ENCODE results near the gene MAP1LC3B2.

Gene MAP1LC3B2

GRCh38 chr12:116594325-116595038 lies 35.3 kb downstream of the MAP1LC3B2 start:
- Histone ChIP-seq H3K36me3 (ENCODE audit: low read depth) (no peaks in the 10 kb centered on the region), H3K4me1 (ENCODE audit: insufficient read depth, poor library complexity, severe bottlenecking) (no peaks in the 10 kb centered on the region), H3K9me3 (ENCODE audit: severe bottlenecking) (no peaks in the 10 kb centered on the region), H3K27me3 (ENCODE audit: insufficient read depth, poor library complexity, severe bottlenecking) (no peaks in the 10 kb centered on the region), H3K4me3 (ENCODE audit: severe bottlenecking) (no peak overlapping the region), H3K27ac (ENCODE audit: poor library complexity, severe bottlenecking) (no peak overlapping the region)
- TF ChIP-seq, protein P1, sequence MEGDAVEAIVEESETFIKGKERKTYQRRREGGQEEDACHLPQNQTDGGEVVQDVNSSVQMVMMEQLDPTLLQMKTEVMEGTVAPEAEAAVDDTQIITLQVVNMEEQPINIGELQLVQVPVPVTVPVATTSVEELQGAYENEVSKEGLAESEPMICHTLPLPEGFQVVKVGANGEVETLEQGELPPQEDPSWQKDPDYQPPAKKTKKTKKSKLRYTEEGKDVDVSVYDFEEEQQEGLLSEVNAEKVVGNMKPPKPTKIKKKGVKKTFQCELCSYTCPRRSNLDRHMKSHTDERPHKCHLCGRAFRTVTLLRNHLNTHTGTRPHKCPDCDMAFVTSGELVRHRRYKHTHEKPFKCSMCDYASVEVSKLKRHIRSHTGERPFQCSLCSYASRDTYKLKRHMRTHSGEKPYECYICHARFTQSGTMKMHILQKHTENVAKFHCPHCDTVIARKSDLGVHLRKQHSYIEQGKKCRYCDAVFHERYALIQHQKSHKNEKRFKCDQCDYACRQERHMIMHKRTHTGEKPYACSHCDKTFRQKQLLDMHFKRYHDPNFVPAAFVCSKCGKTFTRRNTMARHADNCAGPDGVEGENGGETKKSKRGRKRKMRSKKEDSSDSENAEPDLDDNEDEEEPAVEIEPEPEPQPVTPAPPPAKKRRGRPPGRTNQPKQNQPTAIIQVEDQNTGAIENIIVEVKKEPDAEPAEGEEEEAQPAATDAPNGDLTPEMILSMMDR (IDR thresholded peaks at IDR 0.05; ENCODE audit: poor library complexity, severe bottlenecking) = no peak
- DNase-seq (ENCODE audit: low spot score) (no peak), ATAC-seq (ENCODE audit: low read depth) (no peak)

DNA sequence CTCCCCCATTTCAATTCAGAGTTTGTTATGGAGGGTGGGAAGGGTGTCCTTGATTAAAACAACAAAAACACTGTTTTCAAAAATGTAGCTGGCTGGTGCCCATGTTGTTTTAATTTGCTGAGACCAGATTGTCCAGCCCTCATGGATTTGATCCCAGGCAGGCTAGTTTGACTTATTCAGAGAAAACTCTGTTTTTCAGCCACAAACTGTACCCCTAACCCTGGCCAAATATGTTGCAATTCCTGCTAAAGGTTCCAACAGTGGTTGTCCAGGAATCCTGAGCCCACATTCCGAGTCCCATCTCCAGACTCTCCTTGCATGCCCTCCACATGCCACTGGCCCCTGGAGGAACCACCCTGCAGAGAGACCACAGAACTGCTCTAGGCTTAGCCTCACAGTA lies 36.0 kb downstream of the MAP1LC3B2 start:
- TF ChIP-seq, protein P1 (IDR thresholded peaks at IDR 0.05; ENCODE audit: poor library complexity, severe bottlenecking) = no peak
- Histone ChIP-seq H3K4me1 (ENCODE audit: insufficient read depth, poor library complexity, severe bottlenecking) (no peaks in the 10 kb centered on the region), H3K4me3 (ENCODE audit: severe bottlenecking) (no peak overlapping the region), H3K36me3 (ENCODE audit: low read depth) (no peaks in the 10 kb centered on the region), H3K27ac (ENCODE audit: poor library complexity, severe bottlenecking) (no peak overlapping the region), H3K9me3 (ENCODE audit: severe bottlenecking) (no peaks in the 10 kb centered on the region), H3K27me3 (ENCODE audit: insufficient read depth, poor library complexity, severe bottlenecking) (no peaks in the 10 kb centered on the region)
- ATAC-seq (ENCODE audit: low read depth) (no peak), DNase-seq (ENCODE audit: low spot score) (no peak)

- Histone ChIP-seq H3K9me3 (ENCODE audit: severe bottlenecking) (no peaks in the 10 kb centered on the region), H3K4me1 (ENCODE audit: insufficient read depth, poor library complexity, severe bottlenecking) (no peaks in the 10 kb centered on the region), H3K27ac (ENCODE audit: poor library complexity, severe bottlenecking) (no peak overlapping the region), H3K36me3 (ENCODE audit: low read depth) (no peaks in the 10 kb centered on the region), H3K27me3 (ENCODE audit: insufficient read depth, poor library complexity, severe bottlenecking) (no peaks in the 10 kb centered on the region), H3K4me3 (ENCODE audit: severe bottlenecking) (no peak overlapping the region)
- ATAC-seq (ENCODE audit: low read depth) = no peak
- DNase-seq (ENCODE audit: low spot score) = no peak
- TF ChIP-seq, protein P1 (IDR thresholded peaks at IDR 0.05; ENCODE audit: poor library complexity, severe bottlenecking) = no peak
These were observed 36.5 kb downstream of the MAP1LC3B2 start for GRCh38 chr12:116595672-116596071.

GRCh38 chr12:116597886-116598285 lies 38.7 kb downstream of the MAP1LC3B2 start:
- H3K9me3 ChIP-seq (ENCODE audit: severe bottlenecking) = no peaks in the 10 kb centered on the region
- H3K27ac ChIP-seq (ENCODE audit: poor library complexity, severe bottlenecking) = no peak overlapping the region
- DNase-seq (ENCODE audit: low spot score) (no peak), ATAC-seq (ENCODE audit: low read depth) (no peak)
- no peak overlapping the region for H3K4me3 ChIP-seq (ENCODE audit: severe bottlenecking)
- no peaks in the 10 kb centered on the region for H3K4me1 ChIP-seq (ENCODE audit: insufficient read depth, poor library complexity, severe bottlenecking)
- H3K27me3 ChIP-seq (ENCODE audit: insufficient read depth, poor library complexity, severe bottlenecking) = no peaks in the 10 kb centered on the region
- TF ChIP-seq, protein P1 (IDR thresholded peaks at IDR 0.05; ENCODE audit: poor library complexity, severe bottlenecking) = no peak
- no peaks in the 10 kb centered on the region for H3K36me3 ChIP-seq (ENCODE audit: low read depth)
